Glutamatergic neuron (in vitro differentiated cells): Measurements from ENCODE around the gene TANGO6. TPM values are rescaled to one million over a fixed set of nuclear protein-coding genes. Genes with fewer than 3 reads are reported as not detected.
"Not testable (repeated sequence)": the region's sequence is repeated elsewhere in the genome, so short reads cannot be mapped to it uniquely, and the experiment has no call there.

Source experiments
- DNase-seq: peaks from one replicate; pipeline ENCODE4 v3.0.0; 2022
- H3K27ac Mint-ChIP-seq: one replicate; pipeline ENCODE4 v1.8.0; 2020; ENCODE audit warnings: mild to moderate bottlenecking, mixed read lengths, inconsistent platforms; ENCODE audit not compliant: unreplicated experiment
- H3K27me3 Mint-ChIP-seq: one replicate; pipeline ENCODE4 v1.8.0; 2020; ENCODE audit warnings: mild to moderate bottlenecking, moderate library complexity, mixed read lengths, inconsistent platforms; ENCODE audit not compliant: unreplicated experiment
- H3K36me3 Mint-ChIP-seq: one replicate; pipeline ENCODE4 v1.8.0; 2020; ENCODE audit warnings: mild to moderate bottlenecking, mixed read lengths, inconsistent platforms; ENCODE audit not compliant: unreplicated experiment
- H3K4me1 Mint-ChIP-seq: one replicate; pipeline ENCODE4 v1.8.0; 2020; ENCODE audit warnings: mild to moderate bottlenecking, low read depth, mixed read lengths, inconsistent platforms; ENCODE audit not compliant: unreplicated experiment
- H3K4me3 Mint-ChIP-seq: one replicate; pipeline ENCODE4 v1.8.0; 2020; ENCODE audit warnings: mild to moderate bottlenecking, mixed read lengths, inconsistent platforms; ENCODE audit not compliant: unreplicated experiment
- H3K9me3 Mint-ChIP-seq: one replicate; pipeline ENCODE4 v1.8.0; 2020; ENCODE audit warnings: mild to moderate bottlenecking, moderate library complexity, mixed read lengths, inconsistent platforms; ENCODE audit not compliant: unreplicated experiment
- total RNA-seq: library from RNA; stranded (reverse); fragmentation: NEBNext Ultra II Directional; extraction: Animal tissue kit (Norgen Biotek cat#: 25700); gene quantifications from one replicate; pipeline ENCODE4 v1.2.1, GENCODE V29; 2021; ENCODE audit not compliant: unreplicated experiment
- TF ChIP-seq, protein P1 (sequence below): fragments of 200-600 bp; sonication (generic); IDR thresholded peaks from one replicate; pipeline ENCODE4 v1.5.0; 2021; ENCODE audit not compliant: partially characterized antibody, unreplicated experiment

Gene TANGO6
- total RNA-seq, 1 donor from 2014 or later, result 16.1 TPM

- TF ChIP-seq, protein P1, sequence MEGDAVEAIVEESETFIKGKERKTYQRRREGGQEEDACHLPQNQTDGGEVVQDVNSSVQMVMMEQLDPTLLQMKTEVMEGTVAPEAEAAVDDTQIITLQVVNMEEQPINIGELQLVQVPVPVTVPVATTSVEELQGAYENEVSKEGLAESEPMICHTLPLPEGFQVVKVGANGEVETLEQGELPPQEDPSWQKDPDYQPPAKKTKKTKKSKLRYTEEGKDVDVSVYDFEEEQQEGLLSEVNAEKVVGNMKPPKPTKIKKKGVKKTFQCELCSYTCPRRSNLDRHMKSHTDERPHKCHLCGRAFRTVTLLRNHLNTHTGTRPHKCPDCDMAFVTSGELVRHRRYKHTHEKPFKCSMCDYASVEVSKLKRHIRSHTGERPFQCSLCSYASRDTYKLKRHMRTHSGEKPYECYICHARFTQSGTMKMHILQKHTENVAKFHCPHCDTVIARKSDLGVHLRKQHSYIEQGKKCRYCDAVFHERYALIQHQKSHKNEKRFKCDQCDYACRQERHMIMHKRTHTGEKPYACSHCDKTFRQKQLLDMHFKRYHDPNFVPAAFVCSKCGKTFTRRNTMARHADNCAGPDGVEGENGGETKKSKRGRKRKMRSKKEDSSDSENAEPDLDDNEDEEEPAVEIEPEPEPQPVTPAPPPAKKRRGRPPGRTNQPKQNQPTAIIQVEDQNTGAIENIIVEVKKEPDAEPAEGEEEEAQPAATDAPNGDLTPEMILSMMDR, result no peak
- no peaks in the 10 kb centered on the region for H3K36me3 Mint-ChIP-seq
These were observed 10.1 kb upstream of the TANGO6 start for GRCh38 chr16:68833251-68833650.

GRCh38 chr16:68834550-68834949 lies 8.8 kb upstream of the TANGO6 start:
- peaks cover 2% of the 10 kb centered on the region for H3K27me3 Mint-ChIP-seq
- H3K9me3 Mint-ChIP-seq, result peaks cover under 1% of the 10 kb centered on the region
- H3K4me1 Mint-ChIP-seq, result no peaks in the 10 kb centered on the region
- H3K4me3 Mint-ChIP-seq, result no peak overlapping the region
- no peak for DNase-seq
- TF ChIP-seq, protein P1, result no peak
- H3K27ac Mint-ChIP-seq, result no peak overlapping the region
- H3K36me3 Mint-ChIP-seq, result no peaks in the 10 kb centered on the region

More at GRCh38 chr16:68833251-68833650, 10.1 kb upstream of the TANGO6 start:
- H3K4me1 Mint-ChIP-seq, result no peaks in the 10 kb centered on the region
- peaks cover 2% of the 10 kb centered on the region for H3K27me3 Mint-ChIP-seq
- no peak overlapping the region for H3K4me3 Mint-ChIP-seq
- no peak for DNase-seq
- H3K27ac Mint-ChIP-seq, result no peak overlapping the region
- no peaks in the 10 kb centered on the region for H3K9me3 Mint-ChIP-seq

- no peak for DNase-seq
- TF ChIP-seq, protein P1, result no peak
- no peaks in the 10 kb centered on the region for H3K36me3 Mint-ChIP-seq
- no peak overlapping the region for H3K4me3 Mint-ChIP-seq
- peaks cover 1% of the 10 kb centered on the region for H3K9me3 Mint-ChIP-seq
- H3K27me3 Mint-ChIP-seq, result peaks cover 2% of the 10 kb centered on the region
- no peak overlapping the region for H3K27ac Mint-ChIP-seq
- no peaks in the 10 kb centered on the region for H3K4me1 Mint-ChIP-seq
These were observed 7.4 kb upstream of the TANGO6 start for GRCh38 chr16:68835970-68836369.

- Mint-ChIP-seq H3K36me3 (no peaks in the 10 kb centered on the region), H3K4me1 (peaks cover 6% of the 10 kb centered on the region), H3K4me3 (no peak overlapping the region), H3K27ac (no peak overlapping the region), H3K27me3 (peaks cover 7% of the 10 kb centered on the region), H3K9me3 (peaks cover 8% of the 10 kb centered on the region)
- no peak for DNase-seq
- TF ChIP-seq, protein P1, result no peak
These were observed 3.5 kb upstream of the TANGO6 start for GRCh38 chr16:68839831-68840230.

GRCh38 chr16:68842964-68843481 lies 308 bp upstream of the TANGO6 start:
- H3K9me3 Mint-ChIP-seq, H3K4me1 Mint-ChIP-seq, DNase-seq, H3K36me3 Mint-ChIP-seq, H3K27me3 Mint-ChIP-seq: not testable (repeated sequence)
- Mint-ChIP-seq H3K4me3 (peak overlapping the region; percentile 95), H3K27ac (peak overlapping the region; percentile 89)
